ENCODE measurements around the gene FNDC11. TPM values are rescaled to one million over a fixed set of nuclear protein-coding genes. Genes with fewer than 3 reads are reported as not detected.

The FNDC11 gene
- total and polyA plus RNA-seq, 3 donors from 2014 or later: 85.4 to 147 (median 121) TPM

- TF ChIP-seq CTCF (IDR thresholded peaks at IDR 0.05): no peak
- TF ChIP-seq POLR2A (IDR thresholded peaks at IDR 0.05): no peak
- WGBS, 2 donors: 36 to 66% methylated on average over 5 to 34 of the region's 35 CpGs
Observed at GRCh38 chr20:63547725-63548480, 6.1 kb upstream of the FNDC11 start, which contains the start of gene SRMS. Gene SRMS (minus strand): TSS chr20:63547749. CDS start chr20:63547463, 286 bp downstream.

GRCh38 chr20:63548542-63548941 lies 5.4 kb upstream of the FNDC11 start:
- no peak overlapping the region for H3K27ac ChIP-seq
- no peaks in the 10 kb centered on the region for H3K9me3 ChIP-seq
- TF ChIP-seq CTCF (IDR thresholded peaks at IDR 0.05): no peak
- no peak for TF ChIP-seq POLR2A (IDR thresholded peaks at IDR 0.05)
- intact Hi-C loops (cut with DNase I; ENCODE audit: low total_unique reads): no loop called here
- H3K4me1 ChIP-seq: no peaks in the 10 kb centered on the region
- DNase-seq: no peak
- H3K27me3 ChIP-seq: no peaks in the 10 kb centered on the region
- no peak overlapping the region for H3K4me3 ChIP-seq
- no peaks in the 10 kb centered on the region for H3K36me3 ChIP-seq (ENCODE audit: low read depth, missing control alignments)
- WGBS, 2 donors: 32 to 36% methylated on average over 11 of the region's 11 CpGs

More at GRCh38 chr20:63547725-63548480, 6.1 kb upstream of the FNDC11 start, which contains the start of gene SRMS:
- Histone ChIP-seq H3K9me3 (no peaks in the 10 kb centered on the region), H3K27me3 (no peaks in the 10 kb centered on the region), H3K36me3 (ENCODE audit: low read depth, missing control alignments) (no peaks in the 10 kb centered on the region), H3K4me1 (no peaks in the 10 kb centered on the region), H3K4me3 (no peak within 1 kb of the TSS), H3K27ac (no peak within 1 kb of the TSS)
- no peak for DNase-seq
- intact Hi-C loops (cut with DNase I; ENCODE audit: low total_unique reads): no loop called here

GRCh38 chr20:63549019-63549418 lies 4.9 kb upstream of the FNDC11 start:
- intact Hi-C loops (cut with DNase I; ENCODE audit: low total_unique reads): no loop called here
- no peaks in the 10 kb centered on the region for H3K36me3 ChIP-seq (ENCODE audit: low read depth, missing control alignments)
- TF ChIP-seq POLR2A (IDR thresholded peaks at IDR 0.05): no peak
- H3K27me3 ChIP-seq: no peaks in the 10 kb centered on the region
- no peak for DNase-seq
- WGBS, 2 donors: 33 to 51% methylated on average over 6 to 20 of the region's 25 CpGs
- no peaks in the 10 kb centered on the region for H3K9me3 ChIP-seq
- H3K4me1 ChIP-seq: peaks cover 5% of the 10 kb centered on the region
- no peak overlapping the region for H3K4me3 ChIP-seq
- H3K27ac ChIP-seq: no peak overlapping the region

- intact Hi-C loops (cut with DNase I; ENCODE audit: low total_unique reads): no loop called here
- DNase-seq: no peak
- Histone ChIP-seq H3K36me3 (ENCODE audit: low read depth, missing control alignments) (no peaks in the 10 kb centered on the region), H3K27me3 (no peaks in the 10 kb centered on the region), H3K4me3 (no peak overlapping the region), H3K27ac (no peak overlapping the region), H3K9me3 (no peaks in the 10 kb centered on the region), H3K4me1 (peaks cover 6% of the 10 kb centered on the region)
- WGBS, 2 donors: 87 to 88% methylated on average over 13 to 18 of the region's 18 CpGs
- no peak for TF ChIP-seq POLR2A (IDR thresholded peaks at IDR 0.05)
- TF ChIP-seq CTCF (IDR thresholded peaks at IDR 0.05): no peak
Observed at GRCh38 chr20:63549679-63550282, 4.2 kb upstream of the FNDC11 start.

GRCh38 chr20:63551068-63551467 lies 2.9 kb upstream of the FNDC11 start:
- H3K9me3 ChIP-seq: no peaks in the 10 kb centered on the region
- DNase-seq: no peak
- no peaks in the 10 kb centered on the region for H3K36me3 ChIP-seq (ENCODE audit: low read depth, missing control alignments)
- TF ChIP-seq CTCF (IDR thresholded peaks at IDR 0.05) (no peak), POLR2A (IDR thresholded peaks at IDR 0.05) (no peak)
- 41 to 47% methylated on average over 9 of the region's 9 CpGs for WGBS, 2 donors
- H3K4me1 ChIP-seq: peaks cover 6% of the 10 kb centered on the region
- H3K27ac ChIP-seq: no peak overlapping the region
- H3K4me3 ChIP-seq: no peak overlapping the region
- H3K27me3 ChIP-seq: no peaks in the 10 kb centered on the region
- intact Hi-C loops (cut with DNase I; ENCODE audit: low total_unique reads): no loop called here
